Adrenal gland (tissue), 5 donors: Measurements from ENCODE around the gene SMPD3.

Experiments used
- CTCF ChIP-seq, 6 experiments: fragments of 450-650 bp in 4 of 6; fragments of 200-600 bp in 2 of 6; sonication (generic) in 1 of 6; IDR thresholded peaks; 1 replicate in 5 of 6; 2 replicates in 1 of 6; pipeline versions ENCODE4 v1.5.1 to v1.8.0; 2016 to 2021; ENCODE audit warnings: antibody characterized with exemption in 6 of 6, mild to moderate bottlenecking in 2 of 6, moderate library complexity in 1 of 6
- POLR2A ChIP-seq, 2 donors: fragments of 450-650 bp; IDR thresholded peaks; one replicate each; pipeline ENCODE4 v1.6.1; 2017; ENCODE audit warnings: antibody characterized with exemption in 2 of 2, mild to moderate bottlenecking in 2 of 2, moderate library complexity in 1 of 2
- donor health status: DM: no; HTN: no; CAD: no.

GRCh38 chr16:68339214-68339613, 109.1 kb downstream of the SMPD3 start:
- TF ChIP-seq CTCF (IDR thresholded peaks at IDR 0.05), result no peak
- TF ChIP-seq POLR2A (IDR thresholded peaks at IDR 0.05), result no peak
